HepG2 (cell line): Measurements from ENCODE around the gene FAM222B. TPM values are rescaled to one million over a fixed set of nuclear protein-coding genes. Genes with fewer than 3 reads are reported as not detected.

Experiments
- ARID5B ChIP-seq: IDR thresholded peaks from 2 replicates; pipeline ENCODE4 v1.4.0; 2020; ENCODE audit warnings: mild to moderate bottlenecking, missing genetic modification reagents
- DMAP1 ChIP-seq: IDR thresholded peaks from 2 replicates; pipeline ENCODE4 v1.6.1; 2016
- ISX ChIP-seq: sonication (generic); formaldehyde crosslinking; conservative IDR thresholded peaks from 2 replicates; pipeline ENCODE4 v1.5.0; 2020; ENCODE audit warnings: missing genetic modification reagents
- KLF6 ChIP-seq: IDR thresholded peaks from 2 replicates; pipeline ENCODE4 v1.8.0; 2016; ENCODE audit warnings: missing biosample characterization, missing genetic modification reagents
- MTF1 ChIP-seq: sonication (generic); formaldehyde crosslinking; IDR thresholded peaks from 2 replicates; pipeline ENCODE4 v1.5.0; 2020; ENCODE audit warnings: missing genetic modification reagents
- NONO ChIP-seq, 2 experiments: fragments of 450-650 bp in 1 of 2; sonication (generic) in 1 of 2; formaldehyde crosslinking in 1 of 2; IDR thresholded peaks in 1 of 2; conservative IDR thresholded peaks in 1 of 2; 2 replicates each; pipeline versions ENCODE4 v1.6.1 to v1.8.0; 2017 to 2022; ENCODE audit warnings: mild to moderate bottlenecking in 1 of 2, missing genetic modification reagents in 1 of 2, moderate library complexity in 1 of 2
- PRDM4 ChIP-seq: sonication (generic); formaldehyde crosslinking; IDR thresholded peaks from 2 replicates; pipeline ENCODE4 v1.9.0; 2021; ENCODE audit warnings: missing genetic modification reagents, borderline replicate concordance
- SMAD9 ChIP-seq: sonication (generic); formaldehyde crosslinking; IDR thresholded peaks from 2 replicates; pipeline ENCODE4 v1.5.1; 2020; ENCODE audit warnings: mild to moderate bottlenecking, missing genetic modification reagents
- TAF1 ChIP-seq: sonication (generic); formaldehyde crosslinking; IDR thresholded peaks from 2 replicates; pipeline ENCODE4 v1.4.0; 2020; ENCODE audit warnings: missing genetic modification reagents
- ZFP41 ChIP-seq: sonication (generic); formaldehyde crosslinking; IDR thresholded peaks from 2 replicates; pipeline ENCODE4 v1.4.0; 2020; ENCODE audit warnings: mild to moderate bottlenecking, missing genetic modification reagents, borderline replicate concordance
- ZGPAT ChIP-seq: IDR thresholded peaks from 2 replicates; pipeline ENCODE4 v1.6.1; 2016; ENCODE audit warnings: mild to moderate bottlenecking
- ZHX2 ChIP-seq, 2 experiments: sonication (generic) in 1 of 2; formaldehyde crosslinking in 1 of 2; IDR thresholded peaks; 2 replicates each; pipeline versions ENCODE4 v1.6.1 to v1.9.0; 2014 to 2022; ENCODE audit warnings: antibody characterized with exemption in 1 of 2, borderline replicate concordance in 1 of 2, inconsistent platforms in 1 of 2, low read depth in 1 of 2, missing genetic modification reagents in 1 of 2
- ZNF24 ChIP-seq: fragments of 450-650 bp; IDR thresholded peaks from 2 replicates; pipeline ENCODE4 v1.6.1; 2017; ENCODE audit warnings: antibody characterized with exemption, mild to moderate bottlenecking
- ZNF75D ChIP-seq: sonication (generic); formaldehyde crosslinking; IDR thresholded peaks from 2 replicates; pipeline ENCODE4 v1.8.1; 2023; ENCODE audit warnings: missing genetic modification reagents, mild to moderate bottlenecking, borderline replicate concordance
- polyA plus RNA-seq, 8 experiments: library from polyadenylated mRNA; depleted of rRNA in 3 of 8; stranded (reverse) in 7 of 8; unstranded in 1 of 8; fragments of >200 nt; fragmentation: Illumina TruSeq in 4 of 8; extraction: Trizol in 4 of 8; gene quantifications; 2 replicates each; pipeline versions ENCODE4 v1.2.1 to v1.2.3, GENCODE V29; 2011 to 2016; ENCODE audit warnings: low read depth in 4 of 8, missing spikeins in 1 of 8, mixed read lengths in 1 of 8; ENCODE audit not compliant: insufficient read depth in 1 of 8
- total RNA-seq, 5 experiments: library from RNA; depleted of rRNA; stranded (reverse); fragments of >200 nt; fragmentation: Illumina TruSeq; extraction: Trizol; gene quantifications; 2 replicates each; pipeline ENCODE4 v1.2.3, GENCODE V29; 2016; ENCODE audit warnings: low read depth in 1 of 5

The FAM222B gene
- total and polyA plus RNA-seq, 2 of the 13 experiments (the other 11 are each of a cell fraction or from before 2014, with no cell fraction given), result 3.5 to 7.3 TPM

- TF ChIP-seq ZHX2 (IDR thresholded peaks at IDR 0.05; ENCODE audit: low read depth) (no peak), ZHX2 (CRISPR knock-in tag; IDR thresholded peaks at IDR 0.05; ENCODE audit: borderline replicate concordance) (no peak), NONO (IDR thresholded peaks at IDR 0.05) (no peak), NONO (CRISPR knock-in tag; conservative IDR thresholded peaks at IDR 0.05) (peak; percentile 84), TAF1 (CRISPR knock-in tag) (peak; percentile 66; the same call in 1 of the 2 replicates), ZNF75D (CRISPR knock-in tag) (no peak), ARID5B (CRISPR knock-in tag) (peak; percentile 56; the same call in 1 of the 2 replicates), ZGPAT (CRISPR knock-in tag) (peak; percentile 20; the same call in 1 of the 2 replicates), DMAP1 (CRISPR knock-in tag) (peak; percentile 29; the same call in 1 of the 2 replicates), MTF1 (no peak), PRDM4 (CRISPR knock-in tag) (no peak), SMAD9 (CRISPR knock-in tag) (no peak), ZFP41 (CRISPR knock-in tag) (no peak), KLF6 (CRISPR knock-in tag) (no peak), ISX (CRISPR knock-in tag) (no peak), ZNF24 (no peak)
Observed at GRCh38 chr17:28744972-28745785, 97.4 kb downstream of the FAM222B start (continued).
